Ishikawa (cell line): ENCODE measurements around the gene LDHAL6B.

ENCODE experiments used
- CEBPB ChIP-seq: IDR thresholded peaks from 2 replicates; pipeline ENCODE4 v1.6.1; 2012
- FOXM1 ChIP-seq: IDR thresholded peaks from 2 replicates; pipeline ENCODE4 v1.6.1; 2012; ENCODE audit warnings: low read depth, borderline replicate concordance
- REST ChIP-seq: IDR thresholded peaks from 2 replicates; pipeline ENCODE4 v1.6.1; 2012; ENCODE audit warnings: low read depth, mild to moderate bottlenecking
- TAF1 ChIP-seq: IDR thresholded peaks from 2 replicates; pipeline ENCODE4 v1.6.1; 2012; ENCODE audit warnings: low read depth, mild to moderate bottlenecking
- ZBTB7A ChIP-seq: IDR thresholded peaks from 2 replicates; pipeline ENCODE4 v1.6.1; 2012; ENCODE audit warnings: low read depth

- TF ChIP-seq CEBPB (no peak), TAF1 (no peak), FOXM1 (no peak), REST (no peak), ZBTB7A (no peak)
These were observed 40.5 kb upstream of the LDHAL6B start for GRCh38 chr15:59166166-59166565.
